ENCODE data around the gene ZMYM3.

Gene ZMYM3

DNA sequence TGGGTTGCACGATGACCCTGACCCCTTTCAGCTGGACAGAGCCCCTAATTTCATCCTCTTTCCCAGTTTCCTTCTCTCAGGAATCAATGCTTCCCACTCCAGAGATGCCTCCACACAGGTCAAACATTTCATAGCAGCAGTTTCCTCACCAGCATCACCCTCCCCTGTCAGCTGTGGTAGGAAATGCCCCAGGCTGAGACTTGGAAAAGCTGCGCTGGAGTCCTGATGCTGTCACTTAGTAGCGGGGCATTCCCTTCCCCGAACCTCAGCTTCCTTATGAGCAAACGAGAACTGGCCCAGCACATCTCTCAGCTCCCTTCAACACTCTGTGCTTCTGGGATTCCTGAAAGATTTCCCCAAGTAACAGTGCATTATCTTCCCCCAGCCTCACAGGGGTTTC is 28.3 kb downstream of the ZMYM3 start:
- TF ChIP-seq GATA3 (IDR thresholded peaks at IDR 0.05; ENCODE audit: low read depth, low read length) (no peak), GATA2 (IDR thresholded peaks at IDR 0.05; ENCODE audit: low read depth, low read length) (no peak)

DNA sequence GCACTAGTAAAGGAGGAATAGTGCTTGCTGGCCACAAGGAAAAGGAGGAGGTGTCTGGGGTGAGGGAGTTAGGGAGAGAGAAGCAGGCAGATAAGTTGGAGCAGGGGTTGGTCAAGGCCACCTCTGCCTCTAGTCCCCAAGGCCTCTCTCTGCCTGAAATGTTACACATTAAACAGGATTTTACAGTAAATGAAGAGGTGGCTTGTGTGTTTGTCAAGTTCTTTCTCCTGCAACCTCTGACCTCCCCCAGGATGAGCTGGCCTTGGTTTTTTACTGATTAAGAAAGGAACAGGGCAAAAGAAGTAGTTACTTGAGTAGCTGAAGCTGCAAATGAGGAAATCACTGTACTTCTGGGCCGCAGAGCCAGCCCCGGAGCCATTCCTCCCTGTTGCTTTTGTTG is 28.9 kb downstream of the ZMYM3 start:
- TF ChIP-seq GATA2 (IDR thresholded peaks at IDR 0.05; ENCODE audit: low read depth, low read length), result no peak
- TF ChIP-seq GATA3 (IDR thresholded peaks at IDR 0.05; ENCODE audit: low read depth, low read length), result no peak

DNA sequence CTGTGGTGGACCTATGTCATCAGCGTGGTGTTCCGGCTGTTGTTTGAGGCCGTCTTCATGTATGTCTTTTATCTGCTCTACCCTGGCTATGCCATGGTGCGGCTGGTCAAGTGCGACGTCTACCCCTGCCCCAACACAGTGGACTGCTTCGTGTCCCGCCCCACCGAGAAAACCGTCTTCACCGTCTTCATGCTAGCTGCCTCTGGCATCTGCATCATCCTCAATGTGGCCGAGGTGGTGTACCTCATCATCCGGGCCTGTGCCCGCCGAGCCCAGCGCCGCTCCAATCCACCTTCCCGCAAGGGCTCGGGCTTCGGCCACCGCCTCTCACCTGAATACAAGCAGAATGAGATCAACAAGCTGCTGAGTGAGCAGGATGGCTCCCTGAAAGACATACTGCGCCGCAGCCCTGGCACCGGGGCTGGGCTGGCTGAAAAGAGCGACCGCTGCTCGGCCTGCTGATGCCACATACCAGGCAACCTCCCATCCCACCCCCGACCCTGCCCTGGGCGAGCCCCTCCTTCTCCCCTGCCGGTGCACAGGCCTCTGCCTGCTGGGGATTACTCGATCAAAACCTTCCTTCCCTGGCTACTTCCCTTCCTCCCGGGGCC is 29.7 kb downstream of the ZMYM3 start:
- TF ChIP-seq GATA3 (IDR thresholded peaks at IDR 0.05; ENCODE audit: low read depth, low read length), result no peak
- TF ChIP-seq GATA2 (IDR thresholded peaks at IDR 0.05; ENCODE audit: low read depth, low read length), result no peak

DNA sequence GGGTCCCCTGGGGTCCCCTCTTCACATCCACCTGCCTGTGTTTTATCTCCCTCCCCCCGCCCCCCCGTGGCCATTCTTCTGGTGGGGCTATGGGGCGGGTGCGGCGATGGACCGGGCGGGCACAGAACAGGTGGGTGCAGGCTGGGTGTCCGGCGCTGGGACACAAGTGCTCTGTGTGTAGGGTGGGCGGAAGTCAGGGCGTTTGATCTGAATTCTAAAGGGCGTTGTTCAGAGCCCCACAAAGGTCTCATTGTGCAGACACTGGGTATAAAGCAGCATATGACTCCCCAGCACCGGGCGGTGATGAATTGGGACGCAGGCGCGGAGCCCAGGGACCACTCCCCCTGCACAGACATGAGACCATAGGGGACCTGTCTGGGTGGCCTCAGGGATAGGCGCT is 31.0 kb downstream of the ZMYM3 start, which contains the start of gene GJB1:
Gene GJB1, plus strand, starts transcription at position 296 of the 400 bp plus-strand sequence. CDS start 484 bp downstream, outside the sequence.
- no peak for TF ChIP-seq GATA3 (IDR thresholded peaks at IDR 0.05; ENCODE audit: low read depth, low read length)
- TF ChIP-seq GATA2 (IDR thresholded peaks at IDR 0.05; ENCODE audit: low read depth, low read length), result no peak

DNA sequence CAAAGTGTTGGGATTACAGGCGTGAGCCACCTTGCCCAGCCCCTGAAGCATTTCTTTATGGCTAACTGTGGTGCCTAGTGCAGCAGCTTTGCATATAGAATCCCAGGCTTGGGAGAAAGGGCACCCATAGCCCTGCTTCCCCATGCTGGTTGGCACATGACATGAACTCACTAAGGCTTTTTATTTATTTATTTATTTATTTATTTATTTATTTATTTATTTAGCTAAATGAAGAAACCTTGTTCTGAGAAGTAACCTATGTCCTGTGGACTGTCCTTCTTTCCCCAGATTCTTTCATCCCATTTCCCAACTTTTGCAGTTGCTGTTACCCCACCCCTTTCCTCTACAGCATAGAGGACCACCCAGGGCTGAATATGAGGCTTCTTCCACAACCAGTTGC is 32.8 kb downstream of the ZMYM3 start:
- TF ChIP-seq GATA2 (IDR thresholded peaks at IDR 0.05; ENCODE audit: low read depth, low read length) (no peak), GATA3 (IDR thresholded peaks at IDR 0.05; ENCODE audit: low read depth, low read length) (no peak)

DNA sequence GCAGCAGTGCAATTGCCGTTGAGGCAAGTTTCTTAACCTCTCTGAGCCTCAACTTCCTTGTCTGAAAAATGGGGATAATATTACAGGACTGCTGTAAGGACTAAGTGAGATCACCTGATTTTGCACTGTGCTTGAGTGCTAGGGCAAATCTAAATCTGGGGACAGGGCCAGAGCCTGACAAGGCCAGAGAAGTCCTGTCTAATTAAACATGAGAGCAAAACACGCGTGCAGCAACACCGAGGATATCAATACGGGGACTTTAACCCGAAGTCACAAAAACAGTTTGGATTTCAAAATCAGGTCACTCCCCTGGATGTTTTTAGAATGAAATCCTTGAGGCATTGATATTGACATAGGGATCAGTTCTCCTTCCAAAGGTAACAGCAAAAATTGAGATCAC is 36.6 kb downstream of the ZMYM3 start:
- no peak for TF ChIP-seq GATA2 (IDR thresholded peaks at IDR 0.05; ENCODE audit: low read depth, low read length)
- TF ChIP-seq GATA3 (IDR thresholded peaks at IDR 0.05; ENCODE audit: low read depth, low read length), result no peak

DNA sequence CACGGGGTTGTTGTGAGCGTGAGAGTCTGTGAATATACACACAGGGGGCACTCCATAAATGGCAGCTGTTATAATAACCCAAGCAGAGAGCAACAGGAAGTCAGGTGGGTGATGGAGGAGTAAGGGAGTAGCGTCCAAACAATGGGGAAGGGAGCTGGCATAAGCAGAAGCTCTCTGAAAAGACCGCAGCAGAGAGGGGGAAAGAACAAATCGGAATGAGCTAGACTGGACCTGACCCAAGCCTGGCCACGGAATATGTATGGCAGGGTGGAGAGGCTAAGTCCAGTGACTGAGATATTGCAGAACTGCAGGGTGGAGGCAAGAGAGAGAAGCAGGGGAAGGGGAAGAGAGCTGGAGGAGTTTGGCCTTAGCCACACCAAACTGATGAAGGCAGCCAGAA is 37.5 kb downstream of the ZMYM3 start:
- no peak for TF ChIP-seq GATA2 (IDR thresholded peaks at IDR 0.05; ENCODE audit: low read depth, low read length)
- TF ChIP-seq GATA3 (IDR thresholded peaks at IDR 0.05; ENCODE audit: low read depth, low read length), result no peak

DNA sequence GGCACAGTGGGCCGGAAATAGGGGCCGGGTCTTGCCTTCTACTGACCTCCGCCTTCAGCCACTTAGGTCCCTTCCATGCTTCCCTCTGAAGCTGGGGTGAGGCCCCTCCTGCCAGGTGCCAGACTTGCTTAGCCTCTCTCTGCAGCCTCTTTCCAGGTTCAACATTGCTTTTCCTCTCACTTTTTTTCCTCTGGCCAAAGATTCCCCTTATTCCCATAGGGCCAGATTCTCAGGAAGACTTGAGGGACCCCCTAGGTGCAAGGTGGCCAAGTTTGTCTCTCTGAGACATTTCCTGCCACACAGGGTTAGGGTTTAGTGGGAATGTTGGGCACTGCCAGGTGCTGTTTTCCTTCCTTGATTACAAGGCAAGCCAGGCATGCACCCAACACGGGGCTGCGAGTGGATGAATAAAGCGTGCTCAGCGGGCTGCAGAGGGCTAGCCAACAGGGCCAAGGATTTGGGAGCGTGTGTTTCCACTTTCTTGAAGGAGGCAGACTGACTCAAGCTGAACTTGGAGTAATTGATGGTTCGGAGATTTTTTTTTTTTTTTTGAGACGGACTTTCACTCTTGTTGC is 38.5 kb downstream of the ZMYM3 start:
- TF ChIP-seq GATA2 (IDR thresholded peaks at IDR 0.05; ENCODE audit: low read depth, low read length) (no peak), GATA3 (IDR thresholded peaks at IDR 0.05; ENCODE audit: low read depth, low read length) (no peak)

DNA sequence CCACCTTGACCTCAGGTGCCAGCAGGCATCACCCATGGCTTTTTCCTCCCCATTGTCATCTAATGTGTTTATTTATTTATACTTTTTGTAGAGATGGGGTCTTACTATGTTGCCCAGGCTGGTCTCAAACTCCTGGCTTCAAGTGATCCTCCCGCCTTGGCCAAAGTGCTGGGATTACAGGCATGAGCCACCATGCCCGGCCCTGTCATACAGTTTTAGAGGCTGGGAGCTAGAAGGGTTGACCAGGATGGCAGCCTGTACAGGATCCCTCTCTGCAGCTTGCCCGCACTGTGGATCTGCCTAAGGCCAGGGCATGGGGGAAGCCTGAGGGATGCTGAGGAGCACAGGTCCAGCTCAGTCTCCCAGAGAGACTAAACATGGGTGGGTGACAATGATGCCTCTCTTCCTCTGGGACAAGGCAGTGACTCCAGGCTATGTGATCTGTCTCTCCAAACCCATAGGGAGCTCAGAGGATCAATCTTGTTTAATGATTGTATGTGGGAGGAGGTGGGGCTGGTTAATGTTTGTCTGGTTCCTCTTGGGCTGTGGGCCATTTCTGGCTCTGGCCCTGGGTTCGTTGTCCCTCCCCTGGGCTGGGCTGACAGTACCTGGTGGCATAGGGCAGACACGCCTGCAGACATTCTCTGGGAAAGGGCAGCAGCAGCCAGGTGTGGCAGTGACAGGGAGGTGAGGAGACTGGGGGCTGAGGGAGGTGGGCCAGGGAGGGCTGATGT is 39.2 kb downstream of the ZMYM3 start:
- no peak for TF ChIP-seq GATA3 (IDR thresholded peaks at IDR 0.05; ENCODE audit: low read depth, low read length)
- TF ChIP-seq GATA2 (IDR thresholded peaks at IDR 0.05; ENCODE audit: low read depth, low read length), result no peak

DNA sequence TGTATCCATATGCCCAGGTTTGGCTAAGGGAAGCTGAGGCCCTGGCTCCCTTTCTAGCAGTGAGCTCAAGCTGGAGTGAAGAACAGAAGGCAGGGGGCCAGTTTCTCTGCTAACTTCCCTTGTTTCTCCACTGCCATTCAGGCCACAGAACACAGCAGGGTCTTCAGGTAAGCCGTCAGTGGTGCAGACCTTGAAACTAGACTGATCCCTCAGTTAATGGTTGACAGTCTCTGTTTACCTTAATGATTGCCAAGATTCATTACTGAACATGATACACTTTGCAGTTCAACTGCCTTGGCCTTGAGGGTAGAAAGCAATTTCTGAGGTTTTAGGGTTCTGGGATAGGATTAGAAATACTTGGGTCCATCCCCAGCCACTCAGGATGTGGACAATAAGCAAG is 39.8 kb downstream of the ZMYM3 start:
- TF ChIP-seq GATA3 (IDR thresholded peaks at IDR 0.05; ENCODE audit: low read depth, low read length) (no peak), GATA2 (IDR thresholded peaks at IDR 0.05; ENCODE audit: low read depth, low read length) (no peak)

DNA sequence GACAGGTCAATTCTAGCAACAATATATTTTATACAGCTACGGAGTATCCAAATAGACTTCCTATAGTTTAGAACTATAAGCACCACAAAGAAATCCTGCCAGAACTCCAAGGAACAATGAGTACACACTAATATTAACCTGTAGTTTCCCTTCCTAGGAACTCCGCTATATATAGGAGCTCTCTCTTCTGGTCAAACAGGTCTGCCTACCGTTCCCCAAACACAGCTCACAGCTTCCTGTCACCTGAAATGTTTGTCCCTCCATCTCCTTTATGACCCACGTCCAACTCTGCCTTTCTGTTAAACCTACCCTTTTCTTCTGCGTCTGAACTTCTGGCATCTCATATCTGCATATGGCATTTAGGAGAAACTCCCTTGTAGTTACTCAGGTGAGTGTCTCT is 41.4 kb downstream of the ZMYM3 start:
- TF ChIP-seq GATA3 (IDR thresholded peaks at IDR 0.05; ENCODE audit: low read depth, low read length), result no peak

DNA sequence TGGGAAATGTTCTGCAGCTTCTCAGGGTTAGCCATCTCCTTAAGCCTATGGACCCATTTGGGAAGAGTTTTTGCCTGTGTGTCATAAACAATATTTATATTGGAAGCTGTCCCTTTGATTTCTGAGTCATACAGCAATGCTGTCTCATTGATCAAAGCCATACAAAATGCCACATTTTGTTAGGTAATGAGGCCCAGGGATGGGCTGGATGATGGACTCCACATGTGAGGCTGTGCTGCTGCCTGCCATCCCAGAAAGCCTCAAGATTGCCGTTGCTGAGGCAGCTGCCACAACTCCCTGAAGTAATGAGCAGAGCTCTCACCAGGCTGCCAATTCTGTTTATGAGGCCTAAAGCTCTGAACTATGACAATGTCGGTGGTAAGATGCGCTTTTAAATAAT is 43.1 kb downstream of the ZMYM3 start:
- no peak for TF ChIP-seq GATA3 (IDR thresholded peaks at IDR 0.05; ENCODE audit: low read depth, low read length)
- TF ChIP-seq GATA2 (IDR thresholded peaks at IDR 0.05; ENCODE audit: low read depth, low read length), result no peak

DNA sequence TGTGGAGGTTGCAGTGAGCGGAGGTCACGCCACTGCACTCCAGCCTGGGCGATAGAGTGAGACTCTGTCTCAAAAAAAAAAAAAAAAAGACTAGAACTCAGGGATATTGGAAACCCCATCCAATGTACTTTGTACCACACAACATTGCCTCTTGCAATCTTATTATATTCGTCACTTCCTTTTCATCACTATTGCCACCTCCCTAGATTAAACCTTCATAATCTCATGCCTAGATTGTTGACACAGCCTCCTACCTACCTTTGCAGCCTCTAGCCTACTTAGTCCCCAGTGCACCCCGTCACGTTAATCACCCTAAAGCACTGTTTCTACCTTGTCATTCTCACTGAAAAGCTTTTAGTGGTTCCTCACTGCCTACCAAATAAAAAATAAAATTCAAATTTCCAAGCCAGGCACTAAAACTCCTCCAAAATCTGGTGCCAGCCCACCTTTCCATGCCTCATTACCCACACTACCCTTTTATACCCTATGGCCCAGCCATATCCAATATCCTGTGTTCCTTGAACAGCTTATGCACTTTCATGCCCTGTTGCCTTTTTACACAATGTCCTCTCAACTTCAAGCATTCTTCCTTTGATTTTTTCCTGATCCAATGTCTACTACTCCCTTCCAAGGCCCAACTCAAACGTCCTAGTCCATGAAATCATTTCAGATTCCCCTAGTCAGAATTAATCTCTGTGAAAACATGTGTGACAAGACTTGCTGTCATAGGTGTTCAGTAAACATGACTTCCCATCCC is 54.5 kb downstream of the ZMYM3 start:
- no peak for TF ChIP-seq GATA3 (IDR thresholded peaks at IDR 0.05; ENCODE audit: low read depth, low read length)
- no peak for TF ChIP-seq GATA2 (IDR thresholded peaks at IDR 0.05; ENCODE audit: low read depth, low read length)

DNA sequence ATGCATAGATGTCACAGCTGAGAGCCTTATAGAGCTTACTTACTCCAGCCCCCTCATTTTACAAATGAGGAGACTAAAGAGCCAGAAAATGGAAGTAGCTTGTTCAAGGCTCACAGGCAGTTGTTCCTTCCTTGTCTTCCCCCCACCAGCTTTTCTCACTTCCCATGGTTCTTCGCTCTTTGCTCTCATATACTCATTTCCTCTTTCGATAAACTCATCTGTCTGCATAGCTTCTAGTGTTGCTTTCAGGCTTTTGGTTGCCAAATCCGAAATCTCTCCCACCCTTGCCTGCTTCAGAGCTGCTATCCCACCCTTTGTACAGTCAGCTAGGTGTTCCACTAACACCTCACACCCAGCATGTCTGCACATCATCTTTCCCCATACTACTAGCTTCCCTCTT is 55.9 kb downstream of the ZMYM3 start:
- TF ChIP-seq GATA2 (IDR thresholded peaks at IDR 0.05; ENCODE audit: low read depth, low read length), result no peak
- TF ChIP-seq GATA3 (IDR thresholded peaks at IDR 0.05; ENCODE audit: low read depth, low read length), result no peak

Measured in SH-SY5Y (cell line).